A549 (cell line): ENCODE data around the gene CTNS.

Source experiments
- BHLHE40 ChIP-seq: IDR thresholded peaks from 2 replicates; pipeline ENCODE4 v1.6.1; 2012; ENCODE audit warnings: low read depth, low read length, inconsistent platforms
- CHD2 ChIP-seq: fragments of 150-350 bp; IDR thresholded peaks from 2 replicates; pipeline ENCODE4 v1.6.1; 2014; ENCODE audit warnings: low read length; ENCODE audit not compliant: partially characterized antibody
- HEYL ChIP-seq: fragments of 250-450 bp; sonication (Bioruptor Pico); IDR thresholded peaks from 2 replicates; pipeline ENCODE4 v1.8.0; 2021; ENCODE audit warnings: mild to moderate bottlenecking, moderate library complexity
- JUNB ChIP-seq: fragments of >200 bp; sonication (Bioruptor Twin); formaldehyde crosslinking; IDR thresholded peaks from 2 replicates; pipeline ENCODE4 v1.6.1; 2016
- POLR2A ChIP-seq: IDR thresholded peaks from 2 replicates; pipeline ENCODE4 v1.6.1; 2012; ENCODE audit warnings: mild to moderate bottlenecking, low read length
- TF ChIP-seq, protein P1 (sequence below): fragments of >200 bp; sonication (Bioruptor Twin); formaldehyde crosslinking; IDR thresholded peaks from 3 replicates; pipeline ENCODE4 v1.5.1; 2016

DNA sequence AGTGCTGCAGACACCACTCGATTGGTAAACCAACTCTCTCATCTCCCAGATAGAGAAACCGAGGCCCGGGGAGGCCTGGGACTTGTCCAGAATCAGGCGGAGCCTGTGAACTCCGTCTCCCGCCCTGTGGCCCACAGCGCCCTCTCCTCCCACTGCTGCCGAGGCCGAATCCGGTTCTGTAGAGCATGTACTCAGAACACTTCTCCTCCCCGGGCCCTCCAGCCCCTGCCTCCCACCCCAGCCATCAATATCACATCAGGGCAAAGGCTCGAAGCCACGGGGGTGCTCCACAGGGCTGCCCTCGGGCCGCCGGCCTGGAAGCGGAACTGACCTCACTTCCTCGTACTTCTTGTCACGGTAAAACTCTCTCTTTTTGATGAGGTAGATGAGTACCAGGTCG is 45.0 kb downstream of the CTNS start:
- TF ChIP-seq JUNB = no peak
- TF ChIP-seq HEYL (CRISPR knock-in tag) = no peak
- TF ChIP-seq, protein P1, sequence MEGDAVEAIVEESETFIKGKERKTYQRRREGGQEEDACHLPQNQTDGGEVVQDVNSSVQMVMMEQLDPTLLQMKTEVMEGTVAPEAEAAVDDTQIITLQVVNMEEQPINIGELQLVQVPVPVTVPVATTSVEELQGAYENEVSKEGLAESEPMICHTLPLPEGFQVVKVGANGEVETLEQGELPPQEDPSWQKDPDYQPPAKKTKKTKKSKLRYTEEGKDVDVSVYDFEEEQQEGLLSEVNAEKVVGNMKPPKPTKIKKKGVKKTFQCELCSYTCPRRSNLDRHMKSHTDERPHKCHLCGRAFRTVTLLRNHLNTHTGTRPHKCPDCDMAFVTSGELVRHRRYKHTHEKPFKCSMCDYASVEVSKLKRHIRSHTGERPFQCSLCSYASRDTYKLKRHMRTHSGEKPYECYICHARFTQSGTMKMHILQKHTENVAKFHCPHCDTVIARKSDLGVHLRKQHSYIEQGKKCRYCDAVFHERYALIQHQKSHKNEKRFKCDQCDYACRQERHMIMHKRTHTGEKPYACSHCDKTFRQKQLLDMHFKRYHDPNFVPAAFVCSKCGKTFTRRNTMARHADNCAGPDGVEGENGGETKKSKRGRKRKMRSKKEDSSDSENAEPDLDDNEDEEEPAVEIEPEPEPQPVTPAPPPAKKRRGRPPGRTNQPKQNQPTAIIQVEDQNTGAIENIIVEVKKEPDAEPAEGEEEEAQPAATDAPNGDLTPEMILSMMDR = no peak
- no peak for TF ChIP-seq CHD2
- TF ChIP-seq POLR2A = no peak
- TF ChIP-seq BHLHE40 = no peak
